ENCODE results near the gene CYTH4. TPM values are rescaled to one million over a fixed set of nuclear protein-coding genes. Genes with fewer than 3 reads are reported as not detected.

Gene CYTH4
- total and polyA plus RNA-seq, 2 of the 8 experiments (the other 6 are each of a cell fraction or from before 2014, with no cell fraction given), result 0.09 TPM; not detected in 1

- CTCF ChIA-PET (ENCODE audit: partially characterized antibody), result interaction anchor here (2.3 to 2.7 kb wide), 2 partner anchors 34 to 97 kb away, joined by 8 to 17 read pairs; no protein-coding TSS in a partner anchor
These were observed 12.4 kb downstream of the CYTH4 start for GRCh38 chr22:37294747-37295146.

More at GRCh38 chr22:37294747-37295146, 12.4 kb downstream of the CYTH4 start:
- 0 out of 2 replicates have a peak overlapping the region, but pooled peaks have one; percentile 29 for H2BK15ac ChIP-seq (ENCODE audit: low read length)
- DNase-seq (ENCODE audit: low read depth in 1 of 2, low spot score in 2 of 2), result no peak
- H3K27ac ChIP-seq (ENCODE audit: low read depth, low read length), result no peak overlapping the region
- H3K27me3 ChIP-seq (replicated peaks in 1 of 4; ENCODE audit: control insufficient read depth in 3 of 4, extremely low read depth in 1 of 4, insufficient read depth in 3 of 4, low read length in 3 of 4), result no peaks in the 10 kb centered on the region; a peak in 1 of 7 replicates
- H3K4me3 ChIP-seq (ENCODE audit: extremely low read depth in 1 of 4, insufficient read depth in 2 of 4, low read depth in 3 of 4, low read length in 4 of 4), result no peak overlapping the region
- no peak overlapping the region for H4K8ac ChIP-seq (ENCODE audit: extremely low read depth, insufficient read depth, low read length)
- no peaks in the 10 kb centered on the region for H3K36me3 ChIP-seq (ENCODE audit: control insufficient read depth in 2 of 4, insufficient read depth in 4 of 4, low read length in 3 of 4)
- peaks cover 0 to 6% (median 3%) of the 10 kb centered on the region in 4 experiments; a peak in 4 of 7 replicates for H3K4me1 ChIP-seq (replicated peaks in 1 of 4; ENCODE audit: control insufficient read depth in 3 of 4, insufficient read depth in 4 of 4, low read length in 3 of 4)
- no peaks in the 10 kb centered on the region; the same call in 1 of the 2 replicates for H3K23me2 ChIP-seq (ENCODE audit: low read depth, low read length)
- no peak overlapping the region for H2AK5ac ChIP-seq (ENCODE audit: low read depth, low read length)
- H3K4me2 ChIP-seq (ENCODE audit: insufficient read depth in 1 of 2, low read depth in 2 of 2, low read length in 2 of 2), result no peak overlapping the region
- POLR2A ChIA-PET (ENCODE audit: partially characterized antibody), result no interaction called here
- H3K9me3 ChIP-seq (ENCODE audit: insufficient read depth in 2 of 2, low read depth in 1 of 2, low read length in 1 of 2), result peaks cover 0 to 5% of the 10 kb centered on the region in 2 experiments; a peak in 2 of 4 replicates
- no peak overlapping the region for H3K23ac ChIP-seq (ENCODE audit: insufficient read length)
- TF ChIP-seq SIX5 (IDR thresholded peaks at IDR 0.05; ENCODE audit: low read depth, low read length) (no peak), HDAC2 (IDR thresholded peaks at IDR 0.05; ENCODE audit: borderline replicate concordance in 1 of 2, low read depth in 2 of 2, low read length in 2 of 2) (no peak), CTBP2 (IDR thresholded peaks at IDR 0.05; ENCODE audit: borderline replicate concordance, insufficient read depth, insufficient read length, low read length) (no peak), RNF2 (IDR thresholded peaks at IDR 0.05; ENCODE audit: borderline replicate concordance, low read depth, low read length, missing control alignments, poor library complexity, severe bottlenecking) (no peak), YY1 (IDR thresholded peaks at IDR 0.05; ENCODE audit: low read depth, low read length) (no peak), EGR1 (IDR thresholded peaks at IDR 0.05; ENCODE audit: borderline replicate concordance, low read depth, low read length) (no peak), JUND (IDR thresholded peaks at IDR 0.05; ENCODE audit: low read length) (no peak), NANOG (IDR thresholded peaks at IDR 0.05; ENCODE audit: insufficient read depth, low read depth, low read length, poor library complexity, severe bottlenecking) (no peak)
- 0 out of 2 replicates have a peak overlapping the region, but pooled peaks have one; percentile 48 for H3K18ac ChIP-seq (ENCODE audit: extremely low read depth, low read length)
- no peak overlapping the region for H4K91ac ChIP-seq (replicated peaks; ENCODE audit: insufficient read length, low read length)
- no peak overlapping the region; the same call in 1 of the 2 replicates for H2BK5ac ChIP-seq (ENCODE audit: low read depth, low read length)
- FAIRE-seq, result no peak
- no peak overlapping the region for H4K5ac ChIP-seq (ENCODE audit: insufficient read length, low read depth, low read length)
- H2BK12ac ChIP-seq (ENCODE audit: low read depth, low read length), result no peak overlapping the region
- H3K79me1 ChIP-seq (ENCODE audit: low read depth, low read length), result no peaks in the 10 kb centered on the region
- no peak overlapping the region for H2AFZ ChIP-seq (ENCODE audit: low read length)
- no peak overlapping the region for H2BK120ac ChIP-seq (replicated peaks; ENCODE audit: low read depth, low read length)
- 76% methylated on average over 6 of the region's 9 CpGs; no CpG with 5 or more reads in 1 of the 2 experiments for WGBS, 2 experiments (ENCODE audit: extremely low coverage in 1 of 2, insufficient coverage in 1 of 2, insufficient read length in 1 of 2, insufficient replicate concordance in 2 of 2, low coverage in 1 of 2, low lambda C conversion rate in 2 of 2, missing lambda C conversion rate in 1 of 2)
- no peaks in the 10 kb centered on the region for H4K20me1 ChIP-seq (replicated peaks in 1 of 2; ENCODE audit: control insufficient read depth in 1 of 2, insufficient read depth in 2 of 2, low read length in 2 of 2)
- H3K4ac ChIP-seq (replicated peaks; ENCODE audit: insufficient read length, low read depth, low read length), result no peak overlapping the region
- H3K56ac ChIP-seq (replicated peaks; ENCODE audit: insufficient read length, low read depth, low read length), result no peak overlapping the region
- no peak overlapping the region for H3K14ac ChIP-seq (ENCODE audit: insufficient read length)
- no peak overlapping the region for H2BK20ac ChIP-seq (ENCODE audit: low read length)
- no peak overlapping the region for H3K9ac ChIP-seq (replicated peaks in 1 of 4; ENCODE audit: extremely low read depth in 1 of 4, low read depth in 3 of 4, low read length in 3 of 4)
- no peaks in the 10 kb centered on the region for H3K79me2 ChIP-seq (ENCODE audit: control insufficient read depth in 1 of 2, insufficient read depth in 2 of 2, low read length in 2 of 2)

Measured in H1 (cell line).